NCI-H446 treated with DMSO at 0.1 percent for 48 hours (cell line): ENCODE measurements around the gene CPEB4.
A peak's percentile ranks its signal among the peaks of the same experiment; 100 is the strongest.

Experiments used
- DNase-seq: peaks from one replicate; lab custom pipeline; 2025; lab: John Stamatoyannopoulos, UW

The CPEB4 gene

DNA sequence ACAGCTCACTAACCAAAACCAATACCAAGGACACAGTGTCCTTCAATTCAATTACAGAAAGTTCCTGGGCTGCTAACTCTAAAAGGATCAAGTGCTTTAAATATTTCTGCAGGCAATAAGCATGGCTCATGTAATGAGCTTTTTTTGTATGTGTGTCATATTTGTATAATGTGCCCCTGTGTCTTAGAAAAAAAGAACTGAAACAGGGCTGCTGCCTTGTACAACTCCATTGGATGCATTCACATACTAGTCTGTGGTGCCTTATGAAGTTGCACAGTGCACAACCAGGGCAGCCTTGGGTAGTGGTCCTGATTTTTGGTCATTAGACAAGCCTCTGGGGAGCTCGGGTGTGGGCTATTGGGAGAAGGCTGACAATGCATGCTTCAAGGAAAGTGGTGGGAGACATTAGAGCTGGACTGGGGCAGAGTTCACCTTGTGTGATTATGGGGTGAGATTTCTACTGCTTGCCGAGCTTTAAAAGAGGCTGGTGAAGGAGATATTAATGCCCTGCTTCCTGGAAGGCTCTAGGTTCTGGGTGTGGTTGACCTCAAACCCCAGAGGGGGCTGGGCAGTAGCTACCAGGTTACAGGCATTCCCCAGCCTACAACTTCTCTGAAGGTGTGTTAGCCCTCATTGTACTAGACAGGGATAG lies 3.6 kb upstream of the CPEB4 start:
- no peak for DNase-seq

DNA sequence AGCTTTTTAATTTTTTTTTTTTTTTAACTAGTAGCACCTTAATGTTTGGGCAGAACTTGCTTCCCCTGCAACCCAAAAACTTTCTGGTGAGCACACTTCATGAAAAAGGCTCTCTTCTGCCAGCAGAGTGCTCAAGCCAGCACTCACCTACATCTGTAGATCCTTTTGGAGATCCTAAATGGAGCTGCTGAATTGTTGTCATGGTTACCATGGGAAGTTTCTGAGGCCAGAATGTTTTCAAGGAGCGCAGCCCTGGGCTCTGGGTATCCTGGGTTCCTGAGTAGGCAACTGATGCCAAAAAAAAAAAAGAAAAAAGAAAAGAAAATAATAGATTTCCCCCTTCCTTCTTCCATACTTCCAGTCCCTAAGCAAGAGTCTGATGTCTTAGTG lies 3.1 kb upstream of the CPEB4 start:
- DNase-seq = no peak

DNA sequence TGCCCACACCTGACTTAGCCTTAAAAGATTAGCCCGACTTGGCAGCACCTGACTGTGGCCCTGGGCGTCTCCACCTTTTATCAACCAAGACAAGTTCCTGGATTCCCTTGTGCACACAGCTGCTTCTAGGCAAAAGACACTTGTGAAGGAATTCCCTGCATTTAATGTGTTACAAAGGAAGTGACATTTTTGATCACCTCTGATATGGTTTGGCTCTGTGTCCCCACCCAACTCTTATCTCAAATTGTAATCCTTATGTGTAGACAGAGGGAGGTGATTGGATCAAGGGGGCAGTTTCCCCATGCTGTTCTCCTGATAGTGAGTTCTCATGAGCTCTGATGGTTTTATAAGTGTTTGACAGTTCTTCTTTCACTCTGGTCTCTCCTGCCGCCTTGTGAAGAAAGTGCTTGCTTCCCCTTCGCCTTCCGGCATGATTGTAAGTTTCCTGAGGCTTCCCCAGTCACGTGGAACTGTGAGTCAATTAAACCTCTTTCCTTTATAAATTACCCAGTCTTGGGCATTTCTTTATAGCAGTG lies 2.6 kb upstream of the CPEB4 start:
- DNase-seq = no peak

DNA sequence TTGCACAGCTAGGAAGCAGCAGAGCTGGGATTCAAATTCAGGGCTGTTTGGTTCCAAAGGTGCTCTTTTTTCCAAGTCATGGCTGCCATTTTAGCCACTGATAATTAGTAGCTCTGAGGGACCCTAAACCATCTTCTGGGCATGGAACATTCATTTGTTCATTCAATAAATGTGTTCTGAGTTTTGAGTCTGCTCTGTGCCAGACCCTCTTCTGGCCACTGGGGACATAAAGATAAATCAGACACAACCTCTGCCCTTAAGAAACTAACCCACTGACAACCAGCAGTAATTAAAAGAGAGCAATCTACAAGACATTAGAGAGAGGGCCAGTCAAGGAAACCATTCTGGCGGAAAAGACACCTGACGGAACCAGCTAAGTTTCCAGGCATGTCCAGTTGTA lies 2.0 kb upstream of the CPEB4 start:
- no peak for DNase-seq

DNA sequence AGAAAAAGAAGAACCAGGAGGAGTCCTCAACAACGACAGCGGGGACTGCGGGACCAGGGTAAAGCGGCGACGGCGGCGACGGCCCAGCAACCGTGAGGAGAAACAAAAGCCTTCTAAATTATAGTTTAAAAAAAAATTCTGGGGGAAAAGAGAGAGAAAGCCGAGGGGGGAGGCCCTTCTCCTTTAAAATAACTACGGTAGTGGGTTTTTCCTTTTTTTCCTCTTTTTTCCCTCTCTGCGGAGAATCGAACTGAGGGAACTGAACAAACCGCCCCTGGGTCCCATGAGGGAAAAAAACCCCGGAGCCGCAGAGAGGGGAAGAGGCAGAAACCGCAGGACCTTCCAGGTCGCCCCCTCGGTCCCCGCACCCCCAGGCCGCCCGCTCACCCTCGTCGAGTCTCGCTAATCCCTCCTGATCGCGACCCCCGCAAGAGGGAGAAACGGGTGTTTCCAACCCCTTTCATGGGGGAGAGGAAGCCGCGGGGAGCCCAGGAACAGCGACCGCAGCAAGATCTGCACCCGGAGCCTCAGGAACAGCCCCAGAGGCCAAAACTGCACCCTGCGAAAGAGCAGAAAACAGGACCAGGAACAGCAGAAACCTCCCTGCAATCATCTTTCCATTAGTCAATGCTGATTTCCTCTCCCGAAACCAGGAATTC lies 453 bp downstream of the CPEB4 start:
- no peak for DNase-seq

DNA sequence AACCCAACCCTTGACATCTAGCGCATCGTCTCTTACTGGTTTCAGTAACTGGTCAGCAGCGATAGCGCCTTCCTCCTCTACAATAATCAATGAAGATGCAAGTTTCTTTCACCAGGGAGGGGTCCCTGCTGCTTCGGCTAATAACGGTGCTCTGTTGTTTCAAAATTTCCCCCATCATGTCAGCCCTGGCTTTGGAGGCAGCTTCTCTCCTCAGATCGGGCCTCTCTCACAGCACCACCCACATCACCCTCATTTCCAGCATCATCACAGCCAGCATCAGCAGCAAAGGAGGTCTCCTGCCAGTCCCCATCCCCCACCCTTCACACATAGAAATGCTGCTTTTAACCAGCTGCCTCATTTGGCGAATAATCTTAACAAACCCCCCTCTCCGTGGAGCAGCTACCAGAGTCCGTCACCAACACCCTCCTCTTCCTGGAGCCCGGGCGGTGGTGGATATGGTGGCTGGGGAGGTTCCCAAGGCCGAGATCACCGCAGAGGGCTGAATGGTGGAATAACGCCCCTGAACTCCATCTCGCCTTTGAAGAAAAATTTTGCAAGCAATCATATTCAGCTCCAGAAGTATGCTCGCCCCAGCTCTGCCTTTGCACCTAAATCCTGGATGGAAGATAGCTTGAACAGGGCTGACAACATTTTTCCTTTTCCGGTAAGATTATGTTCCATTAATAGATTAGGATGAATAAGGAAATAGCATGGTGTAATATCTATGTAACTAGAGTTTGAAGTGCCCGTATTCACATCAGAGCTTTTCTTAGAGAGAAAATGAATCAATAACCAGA lies 2.2 kb downstream of the CPEB4 start:
- DNase-seq = peak; percentile 7

DNA sequence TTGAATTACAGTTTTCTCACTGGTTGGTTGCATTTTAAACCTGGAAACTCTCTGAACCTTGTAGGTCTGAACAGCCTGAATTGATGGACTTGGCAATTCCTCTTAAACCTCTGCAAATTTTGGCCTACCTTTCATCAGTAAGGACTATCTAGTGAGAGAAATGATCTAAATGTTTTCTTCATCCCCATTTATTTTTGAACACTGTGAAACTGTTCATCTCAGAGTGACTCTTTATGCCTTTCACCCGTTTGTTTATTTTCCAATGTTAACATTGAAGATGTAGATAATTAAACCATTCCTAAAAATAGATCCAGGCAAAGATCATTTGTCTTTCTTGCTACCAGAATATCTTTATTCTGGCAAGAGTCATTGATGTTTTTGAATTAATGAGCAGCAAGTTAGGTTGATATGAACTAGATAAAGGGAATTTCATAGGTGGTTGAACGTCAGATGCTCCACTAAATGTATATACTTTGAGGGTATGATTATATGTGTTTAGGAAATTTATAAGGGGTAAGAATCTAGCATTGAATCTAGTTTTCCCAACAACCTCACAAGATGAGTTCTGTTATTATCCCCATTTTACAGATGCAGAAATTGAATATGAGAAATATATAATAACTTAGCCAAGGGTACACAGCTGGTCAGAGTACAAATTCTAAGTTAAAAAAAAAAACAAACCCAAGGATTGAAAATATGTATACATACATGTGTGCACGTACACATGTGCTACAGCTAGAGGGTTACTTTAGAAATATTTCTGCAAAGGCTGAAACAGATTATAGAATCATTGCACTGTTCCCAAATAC lies 3.4 kb downstream of the CPEB4 start:
- no peak for DNase-seq

DNA sequence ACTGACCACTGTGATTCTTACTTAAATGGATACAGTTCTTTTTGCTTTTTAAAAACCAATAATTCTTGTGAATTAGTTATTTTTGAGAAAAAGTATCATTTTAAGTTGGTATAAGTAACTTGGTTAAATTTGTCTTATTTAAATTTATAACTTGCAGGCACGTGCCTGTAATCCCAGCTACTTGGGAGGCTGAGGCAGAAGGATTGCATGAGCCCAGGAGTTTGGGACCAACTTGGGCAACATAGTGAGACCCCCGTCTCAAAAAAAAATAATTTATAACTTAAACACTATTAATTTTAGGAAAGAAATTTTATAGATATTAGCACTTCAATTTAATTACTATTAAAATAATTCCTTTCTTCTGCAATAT lies 5.0 kb downstream of the CPEB4 start:
- no peak for DNase-seq

DNA sequence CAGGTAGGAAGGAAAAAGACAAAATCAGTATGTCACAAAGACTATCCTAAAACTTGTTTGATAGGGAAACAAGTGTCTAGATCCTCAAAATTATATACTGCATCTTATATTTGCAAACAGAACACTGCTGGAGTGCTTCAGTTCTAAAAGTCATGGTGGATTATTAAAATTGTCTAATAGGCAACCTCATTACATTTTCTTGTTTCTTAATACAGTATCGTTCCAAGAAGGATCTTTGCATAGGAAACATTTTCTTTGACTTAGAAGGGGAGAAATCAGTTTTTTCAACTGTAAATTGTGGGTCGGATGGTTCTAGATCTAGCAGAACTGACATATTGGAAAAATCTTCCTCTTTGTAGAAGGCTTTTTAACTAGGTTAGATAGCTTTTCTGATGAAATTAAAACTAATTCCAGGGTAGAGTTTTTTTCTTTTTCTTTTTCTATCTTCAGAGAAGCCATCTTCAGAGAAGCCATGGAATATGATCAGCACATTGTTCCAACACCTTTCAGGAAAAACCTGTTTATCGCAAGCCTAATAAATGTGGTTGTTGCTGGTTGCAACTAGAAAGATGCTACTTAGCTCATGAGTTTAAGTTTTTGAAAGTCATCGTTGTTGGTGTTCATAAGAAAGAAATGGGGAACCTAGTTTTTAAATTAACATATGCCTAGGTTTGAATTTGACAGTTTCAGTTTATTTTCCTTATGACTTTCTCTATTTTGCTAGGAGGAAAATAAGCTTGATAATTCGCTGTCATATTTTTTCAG lies 7.4 kb downstream of the CPEB4 start:
- no peak for DNase-seq

DNA sequence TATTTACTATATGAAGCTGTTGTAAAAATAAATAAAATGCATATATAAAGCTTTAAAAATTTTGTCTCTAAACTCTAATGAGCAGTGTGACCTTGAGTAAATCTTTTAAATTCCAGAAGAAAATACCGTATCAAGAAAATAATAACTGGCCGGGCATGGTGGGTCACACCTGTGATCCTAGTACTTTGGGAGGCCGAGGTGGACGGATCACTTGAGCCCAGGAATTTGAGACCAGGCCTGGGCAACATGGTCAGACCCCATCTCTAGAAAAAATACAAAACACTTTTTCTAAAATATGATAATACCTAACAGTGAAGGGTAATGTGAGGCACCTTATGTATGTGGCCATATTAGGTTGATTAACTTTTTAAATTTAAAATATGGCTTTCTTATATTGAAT lies 8.5 kb downstream of the CPEB4 start:
- DNase-seq = no peak

DNA sequence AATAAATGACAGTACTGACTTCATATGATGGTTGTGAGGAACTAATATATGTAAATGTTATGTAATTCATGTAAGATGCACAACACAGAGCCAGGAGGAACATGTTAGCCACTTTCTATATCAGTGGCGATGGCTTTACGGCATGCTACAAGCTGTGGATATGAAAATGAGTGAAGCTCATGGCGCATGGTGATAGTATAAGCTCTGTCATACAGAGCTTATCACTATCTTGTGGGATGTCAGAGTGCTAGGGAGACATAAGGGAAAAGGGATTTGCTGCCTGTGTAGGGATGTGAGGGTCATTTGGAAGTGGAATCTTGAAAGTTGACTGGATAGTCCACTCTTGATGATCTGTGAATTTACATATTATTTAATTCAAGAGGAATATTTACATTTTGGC lies 13.6 kb downstream of the CPEB4 start:
- no peak for DNase-seq

DNA sequence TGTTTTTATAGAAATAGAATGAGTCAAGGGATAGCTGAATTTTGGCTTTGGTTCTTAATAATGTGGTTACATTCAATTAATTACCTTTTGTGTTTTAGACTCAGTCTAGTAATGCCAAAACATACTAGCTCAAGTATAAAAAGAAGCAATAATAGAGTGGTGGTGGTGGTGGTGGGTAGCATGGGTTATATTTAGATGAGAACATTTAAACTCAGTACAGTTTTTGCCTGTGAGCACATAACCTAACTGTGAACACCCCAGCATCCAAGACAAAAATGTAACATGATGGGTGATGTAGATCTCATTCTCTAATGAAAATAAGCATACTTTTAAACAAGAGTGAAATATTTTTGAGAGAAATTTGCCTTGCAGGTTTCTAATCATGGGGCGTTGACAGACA lies 14.2 kb downstream of the CPEB4 start:
- DNase-seq = no peak

DNA sequence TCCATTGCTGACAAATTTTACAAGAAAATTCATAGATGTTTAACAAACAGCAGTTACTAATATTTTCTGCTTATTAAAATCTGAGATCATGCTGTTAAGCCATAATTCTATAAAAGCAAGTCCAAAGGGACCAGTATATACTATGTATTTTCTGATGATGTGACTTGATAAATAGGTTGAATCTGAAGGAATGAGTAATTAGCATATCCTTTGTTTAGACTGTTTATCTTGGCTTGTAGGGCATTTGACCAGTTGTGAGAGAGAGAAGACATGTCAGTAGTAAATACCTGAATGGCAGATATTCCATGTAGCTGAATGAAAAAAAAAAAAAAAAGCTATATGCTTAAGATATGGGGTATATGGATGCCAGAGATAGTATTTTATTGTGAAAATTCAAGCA lies 14.6 kb downstream of the CPEB4 start:
- no peak for DNase-seq

DNA sequence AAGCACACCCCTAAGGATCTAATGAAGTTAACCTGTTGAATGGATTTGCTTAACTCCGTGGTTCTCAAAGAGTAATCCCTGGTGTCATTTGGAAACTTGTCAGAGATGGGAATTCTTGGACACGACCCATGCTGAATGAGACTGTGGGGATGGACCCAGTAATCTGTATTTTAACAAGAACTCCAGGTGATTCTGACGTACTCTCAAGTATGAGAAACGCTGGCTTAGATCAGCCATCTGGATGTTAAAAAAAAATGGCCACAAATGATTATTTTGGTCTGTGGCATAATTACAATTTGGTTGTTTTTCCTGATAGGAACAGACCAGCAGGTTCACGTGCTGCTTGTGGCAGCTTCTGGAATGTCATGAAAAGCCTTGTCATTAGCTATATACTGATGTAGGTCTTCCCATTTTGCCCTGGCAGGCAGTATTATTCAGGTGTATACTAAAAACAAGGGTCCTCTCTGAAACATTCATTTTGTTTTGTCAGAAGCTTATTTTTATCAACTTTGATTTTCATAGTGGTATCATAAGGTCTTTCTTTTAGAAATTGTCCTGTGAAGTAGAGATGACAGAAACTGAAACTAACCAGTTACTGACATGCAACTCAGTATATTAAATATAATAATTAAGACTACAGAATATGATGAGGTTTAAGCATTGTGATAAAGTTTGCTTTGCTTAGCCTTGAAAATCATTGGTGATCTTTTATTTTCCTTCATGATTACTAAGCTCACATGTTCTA lies 15.4 kb downstream of the CPEB4 start:
- DNase-seq = no peak

DNA sequence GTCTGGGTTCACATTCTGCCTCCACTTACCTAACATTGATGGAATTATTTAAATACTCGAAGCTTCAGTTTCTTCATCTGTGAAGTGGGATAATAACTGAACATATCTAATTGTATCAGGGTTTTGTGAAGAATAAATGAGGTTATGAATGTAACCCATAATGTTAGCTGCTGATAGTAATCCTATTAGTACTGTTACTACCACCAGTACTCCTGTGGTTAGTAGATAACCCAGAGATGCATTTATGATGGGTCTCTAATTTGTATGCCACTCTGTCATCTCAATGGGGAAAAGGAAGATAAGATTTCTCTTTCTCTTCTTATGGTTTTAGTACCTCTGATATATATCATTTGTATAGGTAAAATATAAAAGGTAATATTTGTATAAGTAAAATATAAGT lies 16.0 kb downstream of the CPEB4 start:
- DNase-seq = no peak

DNA sequence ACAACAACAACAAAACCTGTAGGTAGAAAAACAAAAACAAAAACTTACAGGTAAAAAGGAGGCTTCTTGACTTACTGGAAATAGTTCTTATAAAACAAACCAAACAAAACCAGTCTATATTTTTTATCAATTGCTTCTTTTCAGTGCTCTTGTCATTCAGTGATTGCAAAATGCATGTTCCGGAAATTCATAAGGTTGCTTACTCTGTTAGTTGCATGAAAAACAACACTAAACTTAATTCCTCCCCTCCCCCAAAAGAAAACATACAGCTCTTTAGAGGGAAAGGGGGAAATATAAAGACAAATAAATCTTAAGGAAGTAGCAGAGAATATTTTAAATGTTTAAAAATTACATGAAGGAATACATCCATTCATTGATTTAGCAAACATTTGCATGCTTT lies 19.1 kb downstream of the CPEB4 start:
- DNase-seq = no peak

DNA sequence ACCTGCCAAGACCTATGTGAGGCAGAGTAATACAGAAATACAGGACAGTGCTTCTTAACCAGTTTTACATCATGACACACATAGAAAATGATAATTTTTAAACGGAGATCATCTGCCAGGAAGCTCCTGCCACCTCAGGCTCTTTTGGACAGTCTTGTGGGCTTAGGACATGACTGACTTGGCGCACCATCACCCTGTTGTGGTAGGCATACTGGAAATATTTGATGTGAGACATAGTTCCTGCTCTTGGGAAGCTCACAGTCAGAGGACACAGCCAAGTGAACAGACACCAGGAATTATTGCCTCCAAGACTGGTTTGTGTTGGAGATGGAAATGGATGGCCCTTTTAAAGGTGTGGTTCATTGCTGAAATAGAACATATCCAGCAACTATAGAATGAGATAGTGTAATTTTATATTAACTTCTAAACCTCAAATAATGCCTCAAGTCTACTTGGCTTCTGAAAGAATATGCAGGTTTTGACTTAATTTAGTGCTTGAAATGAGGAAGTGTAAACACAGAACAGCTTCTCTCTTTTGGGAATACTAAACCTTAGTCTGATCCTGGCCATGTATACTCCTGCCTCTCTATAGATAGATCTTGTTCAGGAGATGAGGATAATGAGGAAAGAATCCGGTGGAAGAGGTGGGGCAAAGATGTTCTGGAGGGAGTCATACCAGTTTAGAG lies 19.7 kb downstream of the CPEB4 start:
- no peak for DNase-seq

DNA sequence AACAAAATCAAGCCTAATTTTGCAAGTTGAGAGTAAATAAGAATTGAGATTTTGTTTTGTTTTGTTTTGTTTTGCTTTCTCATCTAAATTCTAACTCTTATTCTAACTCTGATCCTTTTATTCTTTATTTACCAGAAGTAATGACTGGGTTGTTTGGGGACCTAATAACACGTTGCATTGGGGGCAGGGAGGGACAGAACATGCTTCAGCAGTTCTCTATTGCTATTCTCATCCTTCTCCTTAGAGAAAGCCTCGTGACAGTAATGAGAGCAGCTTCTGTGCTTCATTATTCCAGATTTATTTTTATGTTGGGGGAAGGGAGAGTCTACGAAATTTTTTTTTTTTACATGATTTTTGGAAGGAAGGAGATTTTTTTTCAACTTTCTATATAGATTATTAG lies 21.1 kb downstream of the CPEB4 start:
- DNase-seq = no peak

DNA sequence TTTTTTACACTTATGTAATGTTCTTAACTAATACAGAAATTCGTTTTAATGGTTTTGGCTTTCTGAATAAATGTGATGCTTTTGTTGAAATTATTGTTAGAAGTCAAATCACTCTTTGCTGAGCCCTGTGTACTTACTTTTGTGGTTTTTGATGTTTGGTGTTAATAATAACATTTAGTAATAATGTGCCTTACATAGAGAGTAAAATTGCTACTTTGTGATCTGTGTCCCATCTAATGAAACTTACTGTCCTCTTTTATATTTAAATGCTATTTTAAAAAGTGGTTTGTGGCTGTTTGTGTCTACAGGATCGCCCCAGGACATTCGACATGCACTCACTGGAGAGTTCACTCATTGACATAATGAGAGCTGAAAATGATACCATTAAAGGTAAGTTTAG lies 22.1 kb downstream of the CPEB4 start:
- no peak for DNase-seq

DNA sequence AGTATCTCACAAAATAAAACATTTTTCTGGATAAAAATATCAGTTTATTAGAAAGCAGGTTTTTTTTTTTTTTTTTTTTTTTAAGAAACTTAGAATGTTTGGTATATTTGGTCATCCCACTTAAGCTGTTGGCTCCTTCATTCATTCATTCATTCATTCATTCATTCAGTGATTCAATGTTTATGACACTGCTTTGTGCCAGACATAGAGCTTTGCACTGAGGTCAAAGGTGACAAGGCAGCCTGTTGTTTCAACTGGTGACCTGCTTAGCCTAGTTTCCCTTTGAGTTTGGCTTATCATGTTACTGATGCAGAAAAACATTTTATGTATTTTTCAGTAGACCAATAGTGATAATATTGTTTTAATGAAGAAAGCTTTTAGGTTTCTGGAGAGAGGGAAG lies 23.5 kb downstream of the CPEB4 start:
- no peak for DNase-seq
